ENCODE measurements around the gene LSM3. TPM values are rescaled to one million over a fixed set of nuclear protein-coding genes. Genes with fewer than 3 reads are reported as not detected.

Gene LSM3
- total RNA-seq, 1 donor = 15.6 TPM

DNA sequence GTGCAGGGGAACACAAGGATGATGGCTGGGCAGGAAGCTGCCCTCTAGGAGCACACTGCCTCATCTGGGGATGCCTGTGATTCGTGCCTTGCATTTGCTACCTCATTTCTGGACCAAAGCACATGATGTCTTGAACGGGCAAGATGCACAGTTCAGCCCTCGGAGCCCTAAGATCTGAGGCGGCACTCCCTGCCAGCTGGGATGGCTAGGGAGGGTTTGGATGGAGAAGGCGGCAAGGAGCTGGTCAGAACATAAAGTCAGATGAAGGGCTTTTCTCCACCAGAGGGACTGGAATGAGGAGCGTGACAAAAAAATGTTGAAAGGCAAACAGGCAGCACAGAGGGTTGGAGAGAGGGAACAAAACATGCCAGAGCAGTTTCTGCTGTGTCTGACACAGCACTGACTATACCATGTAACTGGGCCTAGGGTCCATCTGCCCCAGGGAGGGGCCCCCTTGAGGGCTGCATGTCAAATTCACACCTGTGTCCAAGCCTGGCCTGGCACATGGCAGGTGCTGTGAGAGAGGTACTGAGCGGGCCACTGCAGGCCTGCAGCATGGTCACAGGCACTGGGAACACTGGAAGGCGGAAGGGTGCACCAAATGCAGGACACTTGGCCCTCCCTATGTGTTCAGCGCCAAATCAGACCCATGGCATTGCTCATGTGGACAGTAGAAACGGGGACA, 32.1 kb upstream of the LSM3 start:
- TF ChIP-seq CTCF (IDR thresholded peaks at IDR 0.05; ENCODE audit: insufficient read depth, low read length) = no peak
- H3K4me3 ChIP-seq (ENCODE audit: low read depth, low read length) = no peak overlapping the region
- no peak for DNase-seq (ENCODE audit: low read depth)

- TF ChIP-seq CTCF (IDR thresholded peaks at IDR 0.05; ENCODE audit: insufficient read depth, low read length) = no peak
- no peak overlapping the region for H3K4me3 ChIP-seq (ENCODE audit: low read depth, low read length)
- no peak for DNase-seq (ENCODE audit: low read depth)
These were observed 31.6 kb upstream of the LSM3 start for GRCh38 chr3:14147066-14147435.

GRCh38 chr3:14147617-14148016, 31.0 kb upstream of the LSM3 start:
- no peak for TF ChIP-seq CTCF (IDR thresholded peaks at IDR 0.05; ENCODE audit: insufficient read depth, low read length)
- H3K4me3 ChIP-seq (ENCODE audit: low read depth, low read length) = no peak overlapping the region
- no peak for DNase-seq (ENCODE audit: low read depth)

- DNase-seq (ENCODE audit: low read depth) = no peak
- no peak overlapping the region for H3K4me3 ChIP-seq (ENCODE audit: low read depth, low read length)
- TF ChIP-seq CTCF (IDR thresholded peaks at IDR 0.05; ENCODE audit: insufficient read depth, low read length) = peak; percentile 11
These were observed 30.3 kb upstream of the LSM3 start for GRCh38 chr3:14148041-14148985.

DNA sequence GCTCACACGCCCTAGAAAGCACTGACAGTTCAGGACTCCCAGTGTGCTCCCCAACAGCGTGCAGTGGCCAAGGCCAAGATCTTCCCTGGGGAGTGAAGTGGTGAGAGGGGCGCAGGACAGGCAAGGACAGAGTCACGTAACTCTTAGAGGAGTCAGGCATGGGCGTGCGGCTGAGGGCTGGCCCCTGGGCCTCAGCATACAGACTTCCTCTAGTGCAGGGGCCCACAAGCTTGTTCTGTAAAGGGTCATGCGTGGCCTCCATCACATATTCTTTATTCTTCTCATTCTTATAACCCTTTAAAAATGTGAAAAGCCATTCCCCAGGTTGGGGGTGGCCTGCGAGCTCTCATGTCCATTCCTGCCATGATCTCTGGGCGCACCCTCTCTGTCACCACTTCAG, 28.5 kb upstream of the LSM3 start:
- DNase-seq (ENCODE audit: low read depth) = no peak
- no peak overlapping the region for H3K4me3 ChIP-seq (ENCODE audit: low read depth, low read length)
- TF ChIP-seq CTCF (IDR thresholded peaks at IDR 0.05; ENCODE audit: insufficient read depth, low read length) = no peak

- TF ChIP-seq CTCF (IDR thresholded peaks at IDR 0.05; ENCODE audit: insufficient read depth, low read length) = no peak
- no peak for DNase-seq (ENCODE audit: low read depth)
- no peak overlapping the region for H3K4me3 ChIP-seq (ENCODE audit: low read depth, low read length)
These were observed 28.0 kb upstream of the LSM3 start for GRCh38 chr3:14150491-14151230.
